VCaP (cell line): ENCODE measurements around the gene TAF1.

ENCODE experiments used
- H3K27ac ChIP-seq: fragments of 450-650 bp; 2 replicates; pipeline ENCODE4 v1.5.1; 2017
- TF ChIP-seq, protein P1 (sequence below): fragments of 450-650 bp; conservative IDR thresholded peaks from 2 replicates; pipeline ENCODE4 v1.5.1; 2017; ENCODE audit warnings: mild to moderate bottlenecking, moderate library complexity

The TAF1 gene

DNA sequence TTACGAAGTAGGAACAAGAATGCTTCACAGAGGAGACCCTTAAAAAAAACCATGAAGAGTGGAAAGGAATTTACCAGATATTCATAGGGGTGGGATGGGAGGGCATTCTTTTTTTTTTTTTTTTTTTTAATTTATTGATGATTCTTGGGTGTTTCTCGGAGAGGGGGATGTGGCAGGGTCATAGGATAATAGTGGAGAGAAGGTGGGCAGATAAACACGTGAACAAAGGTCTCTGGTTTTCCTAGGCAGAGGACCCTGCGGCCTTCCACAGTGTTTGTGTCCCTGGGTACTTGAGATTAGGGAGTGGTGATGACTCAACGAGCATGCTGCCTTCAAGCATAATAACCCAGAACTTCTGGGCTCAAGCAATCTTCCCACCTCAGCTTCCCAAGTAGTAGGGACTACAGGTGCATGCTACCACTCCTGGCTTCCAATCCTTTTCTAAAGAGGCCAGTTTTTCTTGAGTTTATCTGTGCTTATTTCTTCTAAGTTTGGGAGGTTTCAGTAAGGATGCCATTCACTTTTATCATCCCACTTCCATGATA lies 100.9 kb downstream of the TAF1 start:
- TF ChIP-seq, protein P1, sequence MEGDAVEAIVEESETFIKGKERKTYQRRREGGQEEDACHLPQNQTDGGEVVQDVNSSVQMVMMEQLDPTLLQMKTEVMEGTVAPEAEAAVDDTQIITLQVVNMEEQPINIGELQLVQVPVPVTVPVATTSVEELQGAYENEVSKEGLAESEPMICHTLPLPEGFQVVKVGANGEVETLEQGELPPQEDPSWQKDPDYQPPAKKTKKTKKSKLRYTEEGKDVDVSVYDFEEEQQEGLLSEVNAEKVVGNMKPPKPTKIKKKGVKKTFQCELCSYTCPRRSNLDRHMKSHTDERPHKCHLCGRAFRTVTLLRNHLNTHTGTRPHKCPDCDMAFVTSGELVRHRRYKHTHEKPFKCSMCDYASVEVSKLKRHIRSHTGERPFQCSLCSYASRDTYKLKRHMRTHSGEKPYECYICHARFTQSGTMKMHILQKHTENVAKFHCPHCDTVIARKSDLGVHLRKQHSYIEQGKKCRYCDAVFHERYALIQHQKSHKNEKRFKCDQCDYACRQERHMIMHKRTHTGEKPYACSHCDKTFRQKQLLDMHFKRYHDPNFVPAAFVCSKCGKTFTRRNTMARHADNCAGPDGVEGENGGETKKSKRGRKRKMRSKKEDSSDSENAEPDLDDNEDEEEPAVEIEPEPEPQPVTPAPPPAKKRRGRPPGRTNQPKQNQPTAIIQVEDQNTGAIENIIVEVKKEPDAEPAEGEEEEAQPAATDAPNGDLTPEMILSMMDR = no peak
- H3K27ac ChIP-seq = no peak overlapping the region

DNA sequence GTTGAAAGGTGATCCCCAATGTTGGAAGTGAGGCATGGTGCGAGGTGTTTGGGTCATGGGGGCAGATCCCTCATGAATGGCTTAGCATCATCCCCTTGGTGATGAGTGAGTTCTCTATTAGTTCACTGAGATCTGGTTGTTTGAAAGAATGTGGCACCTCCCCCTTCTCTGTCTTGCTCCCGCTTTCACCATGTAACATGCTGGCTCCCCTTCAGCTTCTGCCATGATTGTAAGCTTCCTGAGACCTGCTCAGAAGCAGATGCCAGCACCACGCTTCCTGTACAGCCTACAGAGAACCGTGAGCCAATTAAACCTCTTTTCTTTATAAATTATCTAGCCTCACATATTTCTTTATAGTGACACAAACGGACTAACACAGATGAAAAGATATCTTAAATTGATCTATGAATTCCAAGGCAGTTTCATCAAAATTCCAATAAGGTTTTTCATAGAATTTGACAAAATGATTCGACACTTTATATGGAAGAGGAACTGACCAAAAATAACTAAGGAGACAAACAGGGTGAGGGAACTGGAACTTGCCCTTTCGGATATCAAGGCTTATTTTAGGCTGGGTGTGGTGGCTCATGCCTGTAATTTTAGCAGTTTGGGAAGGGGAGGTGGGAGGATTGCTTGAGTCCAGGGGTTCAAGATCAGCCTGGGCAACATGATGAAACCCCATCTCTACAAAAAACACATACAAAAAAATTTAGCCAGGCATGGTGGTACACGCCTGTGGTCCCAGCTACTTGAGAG lies 109.8 kb downstream of the TAF1 start:
- no peak overlapping the region for H3K27ac ChIP-seq
- TF ChIP-seq, protein P1 = no peak

DNA sequence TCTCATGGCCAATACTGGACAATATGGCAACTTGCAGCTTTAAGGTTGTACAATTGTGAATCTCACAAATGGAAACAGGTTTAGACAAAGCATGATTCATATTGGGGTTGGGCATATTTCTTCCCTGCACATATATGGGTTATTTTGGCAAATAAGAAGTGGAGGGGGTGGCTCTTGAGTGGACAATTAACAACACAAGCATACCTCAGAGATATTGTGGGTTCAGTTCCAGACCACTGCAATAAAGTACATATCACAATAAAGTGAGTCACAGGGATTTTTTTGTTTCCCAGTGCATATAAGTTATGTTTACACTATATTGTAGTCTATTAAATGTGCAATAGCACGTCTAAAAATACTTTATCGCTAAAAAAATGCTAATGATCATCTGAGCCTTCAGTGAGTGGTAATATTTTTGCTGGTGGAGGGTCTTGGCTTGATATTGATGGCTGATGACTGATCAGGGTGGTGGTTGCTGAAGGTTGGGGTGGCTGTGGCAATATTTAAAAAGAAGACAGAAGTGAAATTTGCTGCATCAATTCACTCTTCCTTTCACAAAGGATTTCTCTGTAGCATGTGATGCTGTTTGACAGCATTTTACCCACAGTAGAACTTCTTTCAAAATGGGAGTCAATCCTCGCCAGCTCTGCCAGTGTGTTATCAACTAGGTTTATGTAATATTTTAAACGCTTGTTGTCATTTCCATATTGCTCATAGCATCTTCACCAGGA lies 116.2 kb downstream of the TAF1 start:
- TF ChIP-seq, protein P1 = no peak
- no peak overlapping the region for H3K27ac ChIP-seq

DNA sequence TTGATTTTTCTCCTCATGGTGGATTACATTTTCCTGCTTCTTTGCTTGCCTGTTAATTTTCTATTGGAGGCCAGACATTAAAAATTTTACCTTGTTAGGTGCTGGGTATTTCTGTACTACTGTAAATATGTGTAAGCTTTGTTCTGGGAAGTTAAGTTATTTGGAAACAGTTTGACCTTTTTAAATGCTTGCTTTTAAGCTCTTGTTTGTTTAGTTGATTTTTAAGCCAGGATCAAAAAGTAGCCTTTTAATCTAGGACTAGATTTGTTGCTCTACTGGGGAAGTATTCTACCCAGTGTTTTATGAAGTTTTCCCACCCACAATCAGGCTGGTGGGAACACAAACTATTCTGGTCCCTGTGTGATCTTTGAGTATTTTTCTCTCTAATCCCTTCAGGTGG lies 121.7 kb downstream of the TAF1 start:
- TF ChIP-seq, protein P1 = no peak
- H3K27ac ChIP-seq = peak overlapping the region; percentile 64

DNA sequence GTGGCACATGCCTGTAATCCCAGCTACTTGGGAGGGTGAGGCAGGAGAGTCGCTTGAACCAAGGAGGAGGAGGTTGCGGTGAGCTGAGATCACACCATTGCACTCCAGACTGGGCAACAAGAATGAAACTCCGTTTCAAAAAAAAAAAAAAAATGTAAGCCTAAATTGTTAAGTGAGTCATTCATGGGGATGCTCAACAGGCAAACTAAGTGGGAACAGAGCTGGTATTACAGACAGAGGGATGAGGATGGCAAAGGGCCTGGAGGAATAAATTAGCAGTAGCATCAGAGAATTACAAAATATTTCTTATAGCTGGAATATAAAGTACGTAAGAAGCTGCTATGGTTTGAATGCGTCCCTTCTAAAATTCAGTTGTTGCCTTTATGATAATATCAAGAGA lies 123.4 kb downstream of the TAF1 start:
- TF ChIP-seq, protein P1 = no peak
- no peak overlapping the region; the same call in 1 of the 2 replicates for H3K27ac ChIP-seq

DNA sequence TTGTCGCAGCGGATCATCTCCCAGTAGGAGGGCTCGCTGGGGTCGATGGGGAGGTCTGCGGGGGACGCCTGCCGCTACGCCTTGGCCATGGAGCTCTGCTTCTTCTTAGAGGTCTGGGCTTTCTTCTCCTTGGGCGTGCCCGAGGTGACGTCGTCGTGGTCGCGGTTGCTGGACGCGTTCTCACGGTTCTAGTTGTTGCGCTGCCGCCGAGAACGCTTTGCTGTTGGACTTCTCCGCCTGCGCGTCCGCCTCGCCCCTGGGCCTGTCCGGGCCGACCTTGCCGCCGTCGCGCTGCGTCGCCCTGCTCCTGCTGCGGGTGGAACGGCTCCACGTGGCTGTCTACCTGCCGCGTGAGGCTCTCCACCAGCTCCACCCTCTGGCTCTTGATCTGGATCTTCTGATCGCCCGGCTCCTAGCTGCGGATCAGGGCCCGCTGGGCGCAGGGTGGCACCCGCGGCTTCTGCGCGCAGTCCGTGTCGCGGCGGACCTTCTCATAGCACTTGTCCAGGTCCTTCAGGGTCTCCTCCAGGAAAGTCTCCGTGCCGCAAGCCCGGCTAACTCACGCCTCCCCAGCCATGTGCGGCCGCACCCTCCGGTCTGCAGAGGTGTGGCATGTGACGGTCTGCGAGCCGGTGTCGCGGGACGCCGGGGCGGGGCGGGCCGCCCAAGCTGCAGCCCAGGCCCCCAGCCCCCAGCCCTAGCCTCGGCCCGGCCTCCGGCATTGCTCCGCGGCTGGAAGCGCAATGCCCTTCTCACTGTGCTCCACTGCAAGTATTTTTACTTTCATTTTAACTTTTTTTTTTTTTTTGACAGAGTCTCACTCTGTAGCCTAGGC lies 126.3 kb downstream of the TAF1 start:
- TF ChIP-seq, protein P1 = no peak
- H3K27ac ChIP-seq = peak overlapping the region; percentile 27; the same call in 1 of the 2 replicates
